K562 (cell line): ENCODE measurements around the gene USP12. TPM values are rescaled to one million over a fixed set of nuclear protein-coding genes. Genes with fewer than 3 reads are reported as not detected.

ENCODE experiments used
- ARHGAP35 ChIP-seq: fragments of 450-650 bp; IDR thresholded peaks from 2 replicates; pipeline ENCODE4 v1.6.1; 2018; ENCODE audit not compliant: partially characterized antibody
- ARID3B ChIP-seq: fragments of 250-450 bp; sonication (Bioruptor Pico); IDR thresholded peaks from 2 replicates; pipeline ENCODE4 v1.4.0; 2020; ENCODE audit warnings: borderline replicate concordance
- BHLHE40 ChIP-seq: IDR thresholded peaks from 2 replicates; pipeline ENCODE4 v1.6.1; 2011; ENCODE audit warnings: low read length, improper control_type of control experiment
- CBX1 ChIP-seq: sonication (generic); IDR thresholded peaks from 2 replicates; pipeline ENCODE4 v1.6.1; 2016; ENCODE audit warnings: antibody characterized with exemption, low read depth, mild to moderate bottlenecking
- MBD2 ChIP-seq: sonication (generic); IDR thresholded peaks from 2 replicates; pipeline ENCODE4 v1.6.1; 2016; ENCODE audit warnings: low read depth, borderline replicate concordance
- NFATC3 ChIP-seq: fragments of 450-650 bp; IDR thresholded peaks from 2 replicates; pipeline ENCODE4 v1.6.1; 2017; ENCODE audit warnings: mild to moderate bottlenecking
- PTTG1 ChIP-seq: fragments of 450-650 bp; IDR thresholded peaks from 2 replicates; pipeline ENCODE4 v1.6.1; 2016; ENCODE audit warnings: low read depth, mild to moderate bottlenecking, missing genetic modification characterization, missing compliant biosample characterization
- RERE ChIP-seq: sonication (generic); formaldehyde crosslinking; IDR thresholded peaks from 2 replicates; pipeline ENCODE4 v1.8.0; 2023; ENCODE audit warnings: missing genetic modification reagents, mild to moderate bottlenecking, borderline replicate concordance
- SAFB2 ChIP-seq: fragments of 200-400 bp; formaldehyde crosslinking; IDR thresholded peaks from 2 replicates; pipeline ENCODE4 v1.6.1; 2018; ENCODE audit warnings: borderline replicate concordance, low read length, low read depth, moderate library complexity; ENCODE audit not compliant: severe bottlenecking
- SP1 ChIP-seq: sonication (generic); formaldehyde crosslinking; IDR thresholded peaks from 2 replicates; pipeline ENCODE4 v1.8.1; 2022; ENCODE audit warnings: mild to moderate bottlenecking, missing genetic modification reagents
- SPI1 ChIP-seq: IDR thresholded peaks from 2 replicates; pipeline ENCODE4 v1.6.1; 2011; ENCODE audit warnings: low read depth, low read length, control low read depth, borderline replicate concordance
- TRIM28 ChIP-seq: fragments of 450-650 bp; IDR thresholded peaks from 2 replicates; pipeline ENCODE4 v1.6.1; 2017
- USF2 ChIP-seq: sonication (generic); formaldehyde crosslinking; IDR thresholded peaks from 2 replicates; pipeline ENCODE4 v1.5.0; 2020; ENCODE audit warnings: missing genetic modification reagents
- YBX1 ChIP-seq: fragments of 450-650 bp; IDR thresholded peaks from 2 replicates; pipeline ENCODE4 v1.7.1; 2016; ENCODE audit warnings: mild to moderate bottlenecking
- ZBTB17 ChIP-seq: fragments of 450-650 bp; formaldehyde crosslinking; IDR thresholded peaks from 2 replicates; pipeline ENCODE4 v1.4.0; 2020; ENCODE audit warnings: mild to moderate bottlenecking
- ZBTB7A ChIP-seq: IDR thresholded peaks from 2 replicates; pipeline ENCODE4 v1.6.1; 2011; ENCODE audit warnings: low read depth, mild to moderate bottlenecking, low read length, moderate library complexity, borderline replicate concordance; ENCODE audit not compliant: control insufficient read depth
- ZFP36 ChIP-seq: fragments of 150-350 bp; IDR thresholded peaks from 2 replicates; pipeline ENCODE4 v1.6.1; 2018; ENCODE audit warnings: low read length, low read depth; ENCODE audit not compliant: partially characterized antibody
- ZNF165 ChIP-seq: fragments of 250-450 bp; sonication (Bioruptor Pico); IDR thresholded peaks from 2 replicates; pipeline ENCODE4 v1.4.0; 2020; ENCODE audit warnings: borderline replicate concordance
- ZNF445 ChIP-seq: fragments of 250-450 bp; sonication (Bioruptor Pico); IDR thresholded peaks from 2 replicates; pipeline ENCODE4 v1.4.0; 2020; ENCODE audit warnings: low read depth, mild to moderate bottlenecking, moderate library complexity
- ZNF717 ChIP-seq: fragments of 250-450 bp; sonication (Bioruptor Pico); IDR thresholded peaks from 2 replicates; pipeline ENCODE4 v1.5.0; 2021
- ZNF778 ChIP-seq: fragments of 450-650 bp; formaldehyde crosslinking; IDR thresholded peaks from 2 replicates; pipeline ENCODE4 v1.4.0; 2020; ENCODE audit warnings: mild to moderate bottlenecking, moderate library complexity
- polyA plus RNA-seq, 8 experiments: library from polyadenylated mRNA; depleted of rRNA in 4 of 8; stranded (reverse) in 5 of 8; unstranded in 3 of 8; fragments of >200 nt; fragmentation: Nextera tagmentation in 2 of 8; fragmentation: Illumina TruSeq in 1 of 8; extraction: Ambion mirVana in 2 of 8; extraction: Trizol in 1 of 8; gene quantifications; 2 replicates each; pipeline versions ENCODE4 v1.2.1 to v1.2.3, GENCODE V29; 2011 to 2014; ENCODE audit warnings: inconsistent platforms in 1 of 8, missing spikeins in 1 of 8
- total RNA-seq, 7 experiments: library from RNA; depleted of rRNA in 6 of 7; stranded (reverse); fragments of >200 nt in 6 of 7; fragmentation: Illumina TruSeq in 2 of 7; extraction: Trizol in 2 of 7; gene quantifications; 2 replicates each; pipeline versions ENCODE4 v1.2.1 to v1.2.3, GENCODE V29; 2011 to 2021; ENCODE audit warnings: low replicate concordance in 1 of 7
- TF ChIP-seq, protein P1 (sequence below): fragments of 450-650 bp; formaldehyde crosslinking; IDR thresholded peaks from 2 replicates; pipeline ENCODE4 v1.4.0; 2022; ENCODE audit warnings: mild to moderate bottlenecking, moderate library complexity

The USP12 gene
- total and polyA plus RNA-seq, 9 of the 15 experiments (the other 6 are each of a cell fraction or from before 2014, with no cell fraction given), result 1.8 to 20.5 (median 13.3) TPM

- TF ChIP-seq USF2 (CRISPR knock-in tag) (no peak), ZBTB7A (peak; percentile 29; the same call in 1 of the 2 replicates), BHLHE40 (no peak), ZBTB17 (no peak), TRIM28 (no peak), YBX1 (no peak), ZFP36 (no peak), SPI1 (no peak), PTTG1 (tag) (no peak), ZNF717 (CRISPR knock-in tag) (no peak), ZNF778 (CRISPR knock-in tag) (no peak), NFATC3 (no peak), ZNF445 (CRISPR knock-in tag) (no peak), SP1 (CRISPR knock-in tag) (no peak), SAFB2 (no peak), ARID3B (CRISPR knock-in tag) (no peak), RERE (CRISPR knock-in tag) (no peak), CBX1 (no peak), MBD2 (0 out of 2 replicates have a peak, but pooled peaks have one; percentile 40), ZNF165 (CRISPR knock-in tag) (no peak), ARHGAP35 (no peak)
- TF ChIP-seq, protein P1, sequence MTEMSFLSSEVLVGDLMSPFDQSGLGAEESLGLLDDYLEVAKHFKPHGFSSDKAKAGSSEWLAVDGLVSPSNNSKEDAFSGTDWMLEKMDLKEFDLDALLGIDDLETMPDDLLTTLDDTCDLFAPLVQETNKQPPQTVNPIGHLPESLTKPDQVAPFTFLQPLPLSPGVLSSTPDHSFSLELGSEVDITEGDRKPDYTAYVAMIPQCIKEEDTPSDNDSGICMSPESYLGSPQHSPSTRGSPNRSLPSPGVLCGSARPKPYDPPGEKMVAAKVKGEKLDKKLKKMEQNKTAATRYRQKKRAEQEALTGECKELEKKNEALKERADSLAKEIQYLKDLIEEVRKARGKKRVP (CRISPR knock-in tag), result no peak
Observed at GRCh38 chr13:27182844-27183497, 11.4 kb upstream of the USP12 start (continued).
